ENCODE results near the gene KIF9. TPM values are rescaled to one million over a fixed set of nuclear protein-coding genes. Genes with fewer than 3 reads are reported as not detected.

The KIF9 gene
- total RNA-seq, 1 experiment from 2014 or later: 5.8 TPM

DNA sequence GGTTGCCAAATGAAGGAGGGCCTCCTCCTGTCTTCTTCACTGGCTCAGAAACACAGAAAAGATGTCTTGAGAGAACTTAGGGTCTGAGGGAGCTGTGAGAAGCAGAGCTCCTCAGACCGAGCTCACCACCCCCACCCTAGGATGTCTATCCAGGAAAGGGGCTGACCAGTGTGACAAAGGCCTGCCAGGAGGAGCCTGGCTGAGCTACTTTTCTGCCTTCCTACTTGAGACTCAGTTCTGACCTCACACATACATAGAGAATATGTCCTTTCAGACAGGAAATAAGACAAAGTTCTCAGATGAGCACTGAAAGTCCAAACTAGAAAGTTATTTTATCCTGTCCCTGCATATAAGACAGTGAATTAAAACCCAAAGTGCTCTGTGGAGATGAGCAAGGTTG, 54.5 kb downstream of the KIF9 start:
- H3K27me3 Mint-ChIP-seq (ENCODE audit: low read depth): no peaks in the 10 kb centered on the region; the same call in 1 of the 2 replicates
- CTCF ChIA-PET: interaction anchor here (0.6 kb wide), 1 partner anchor 143 kb away, joined by 4 read pairs; no protein-coding TSS in a partner anchor
- peaks cover 4% of the 10 kb centered on the region for H3K4me1 Mint-ChIP-seq
- H3K36me3 Mint-ChIP-seq: no peaks in the 10 kb centered on the region
- TF ChIP-seq, protein P1, sequence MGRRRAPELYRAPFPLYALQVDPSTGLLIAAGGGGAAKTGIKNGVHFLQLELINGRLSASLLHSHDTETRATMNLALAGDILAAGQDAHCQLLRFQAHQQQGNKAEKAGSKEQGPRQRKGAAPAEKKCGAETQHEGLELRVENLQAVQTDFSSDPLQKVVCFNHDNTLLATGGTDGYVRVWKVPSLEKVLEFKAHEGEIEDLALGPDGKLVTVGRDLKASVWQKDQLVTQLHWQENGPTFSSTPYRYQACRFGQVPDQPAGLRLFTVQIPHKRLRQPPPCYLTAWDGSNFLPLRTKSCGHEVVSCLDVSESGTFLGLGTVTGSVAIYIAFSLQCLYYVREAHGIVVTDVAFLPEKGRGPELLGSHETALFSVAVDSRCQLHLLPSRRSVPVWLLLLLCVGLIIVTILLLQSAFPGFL (CRISPR knock-in tag; IDR thresholded peaks at IDR 0.05; ENCODE audit: borderline replicate concordance): no peak
- TF ChIP-seq JAZF1 (CRISPR knock-in tag; IDR thresholded peaks at IDR 0.05): no peak
- TF ChIP-seq ZNF416 (CRISPR knock-in tag; IDR thresholded peaks at IDR 0.05): no peak
- TF ChIP-seq, protein P2, sequence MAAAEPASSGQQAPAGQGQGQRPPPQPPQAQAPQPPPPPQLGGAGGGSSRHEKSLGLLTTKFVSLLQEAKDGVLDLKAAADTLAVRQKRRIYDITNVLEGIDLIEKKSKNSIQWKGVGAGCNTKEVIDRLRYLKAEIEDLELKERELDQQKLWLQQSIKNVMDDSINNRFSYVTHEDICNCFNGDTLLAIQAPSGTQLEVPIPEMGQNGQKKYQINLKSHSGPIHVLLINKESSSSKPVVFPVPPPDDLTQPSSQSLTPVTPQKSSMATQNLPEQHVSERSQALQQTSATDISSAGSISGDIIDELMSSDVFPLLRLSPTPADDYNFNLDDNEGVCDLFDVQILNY (CRISPR knock-in tag; IDR thresholded peaks at IDR 0.05): no peak
- no peak for TF ChIP-seq ATF1 (CRISPR knock-in tag; IDR thresholded peaks at IDR 0.05)
- TF ChIP-seq, protein P3, sequence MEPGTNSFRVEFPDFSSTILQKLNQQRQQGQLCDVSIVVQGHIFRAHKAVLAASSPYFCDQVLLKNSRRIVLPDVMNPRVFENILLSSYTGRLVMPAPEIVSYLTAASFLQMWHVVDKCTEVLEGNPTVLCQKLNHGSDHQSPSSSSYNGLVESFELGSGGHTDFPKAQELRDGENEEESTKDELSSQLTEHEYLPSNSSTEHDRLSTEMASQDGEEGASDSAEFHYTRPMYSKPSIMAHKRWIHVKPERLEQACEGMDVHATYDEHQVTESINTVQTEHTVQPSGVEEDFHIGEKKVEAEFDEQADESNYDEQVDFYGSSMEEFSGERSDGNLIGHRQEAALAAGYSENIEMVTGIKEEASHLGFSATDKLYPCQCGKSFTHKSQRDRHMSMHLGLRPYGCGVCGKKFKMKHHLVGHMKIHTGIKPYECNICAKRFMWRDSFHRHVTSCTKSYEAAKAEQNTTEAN (CRISPR knock-in tag; IDR thresholded peaks at IDR 0.05): no peak
- TF ChIP-seq GRHL2 (CRISPR knock-in tag; IDR thresholded peaks at IDR 0.05; ENCODE audit: insufficient replicate concordance, severe bottlenecking): no peak
- TF ChIP-seq TEAD4 (CRISPR knock-in tag; IDR thresholded peaks at IDR 0.05): no peak
- no peak for TF ChIP-seq CREB1 (CRISPR knock-in tag; IDR thresholded peaks at IDR 0.05)
- no peak for TF ChIP-seq PRRX2 (CRISPR knock-in tag; IDR thresholded peaks at IDR 0.05)
- no peak for TF ChIP-seq FOXJ3 (CRISPR knock-in tag; IDR thresholded peaks at IDR 0.05; ENCODE audit: borderline replicate concordance)
- TF ChIP-seq, protein P4, sequence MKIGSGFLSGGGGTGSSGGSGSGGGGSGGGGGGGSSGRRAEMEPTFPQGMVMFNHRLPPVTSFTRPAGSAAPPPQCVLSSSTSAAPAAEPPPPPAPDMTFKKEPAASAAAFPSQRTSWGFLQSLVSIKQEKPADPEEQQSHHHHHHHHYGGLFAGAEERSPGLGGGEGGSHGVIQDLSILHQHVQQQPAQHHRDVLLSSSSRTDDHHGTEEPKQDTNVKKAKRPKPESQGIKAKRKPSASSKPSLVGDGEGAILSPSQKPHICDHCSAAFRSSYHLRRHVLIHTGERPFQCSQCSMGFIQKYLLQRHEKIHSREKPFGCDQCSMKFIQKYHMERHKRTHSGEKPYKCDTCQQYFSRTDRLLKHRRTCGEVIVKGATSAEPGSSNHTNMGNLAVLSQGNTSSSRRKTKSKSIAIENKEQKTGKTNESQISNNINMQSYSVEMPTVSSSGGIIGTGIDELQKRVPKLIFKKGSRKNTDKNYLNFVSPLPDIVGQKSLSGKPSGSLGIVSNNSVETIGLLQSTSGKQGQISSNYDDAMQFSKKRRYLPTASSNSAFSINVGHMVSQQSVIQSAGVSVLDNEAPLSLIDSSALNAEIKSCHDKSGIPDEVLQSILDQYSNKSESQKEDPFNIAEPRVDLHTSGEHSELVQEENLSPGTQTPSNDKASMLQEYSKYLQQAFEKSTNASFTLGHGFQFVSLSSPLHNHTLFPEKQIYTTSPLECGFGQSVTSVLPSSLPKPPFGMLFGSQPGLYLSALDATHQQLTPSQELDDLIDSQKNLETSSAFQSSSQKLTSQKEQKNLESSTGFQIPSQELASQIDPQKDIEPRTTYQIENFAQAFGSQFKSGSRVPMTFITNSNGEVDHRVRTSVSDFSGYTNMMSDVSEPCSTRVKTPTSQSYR (CRISPR knock-in tag; IDR thresholded peaks at IDR 0.05): no peak
- TF ChIP-seq ZNF671 (CRISPR knock-in tag; IDR thresholded peaks at IDR 0.05): no peak
- TF ChIP-seq, protein P5, sequence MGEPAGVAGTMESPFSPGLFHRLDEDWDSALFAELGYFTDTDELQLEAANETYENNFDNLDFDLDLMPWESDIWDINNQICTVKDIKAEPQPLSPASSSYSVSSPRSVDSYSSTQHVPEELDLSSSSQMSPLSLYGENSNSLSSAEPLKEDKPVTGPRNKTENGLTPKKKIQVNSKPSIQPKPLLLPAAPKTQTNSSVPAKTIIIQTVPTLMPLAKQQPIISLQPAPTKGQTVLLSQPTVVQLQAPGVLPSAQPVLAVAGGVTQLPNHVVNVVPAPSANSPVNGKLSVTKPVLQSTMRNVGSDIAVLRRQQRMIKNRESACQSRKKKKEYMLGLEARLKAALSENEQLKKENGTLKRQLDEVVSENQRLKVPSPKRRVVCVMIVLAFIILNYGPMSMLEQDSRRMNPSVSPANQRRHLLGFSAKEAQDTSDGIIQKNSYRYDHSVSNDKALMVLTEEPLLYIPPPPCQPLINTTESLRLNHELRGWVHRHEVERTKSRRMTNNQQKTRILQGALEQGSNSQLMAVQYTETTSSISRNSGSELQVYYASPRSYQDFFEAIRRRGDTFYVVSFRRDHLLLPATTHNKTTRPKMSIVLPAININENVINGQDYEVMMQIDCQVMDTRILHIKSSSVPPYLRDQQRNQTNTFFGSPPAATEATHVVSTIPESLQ (CRISPR knock-in tag; IDR thresholded peaks at IDR 0.05): no peak
- TF ChIP-seq, protein P6, sequence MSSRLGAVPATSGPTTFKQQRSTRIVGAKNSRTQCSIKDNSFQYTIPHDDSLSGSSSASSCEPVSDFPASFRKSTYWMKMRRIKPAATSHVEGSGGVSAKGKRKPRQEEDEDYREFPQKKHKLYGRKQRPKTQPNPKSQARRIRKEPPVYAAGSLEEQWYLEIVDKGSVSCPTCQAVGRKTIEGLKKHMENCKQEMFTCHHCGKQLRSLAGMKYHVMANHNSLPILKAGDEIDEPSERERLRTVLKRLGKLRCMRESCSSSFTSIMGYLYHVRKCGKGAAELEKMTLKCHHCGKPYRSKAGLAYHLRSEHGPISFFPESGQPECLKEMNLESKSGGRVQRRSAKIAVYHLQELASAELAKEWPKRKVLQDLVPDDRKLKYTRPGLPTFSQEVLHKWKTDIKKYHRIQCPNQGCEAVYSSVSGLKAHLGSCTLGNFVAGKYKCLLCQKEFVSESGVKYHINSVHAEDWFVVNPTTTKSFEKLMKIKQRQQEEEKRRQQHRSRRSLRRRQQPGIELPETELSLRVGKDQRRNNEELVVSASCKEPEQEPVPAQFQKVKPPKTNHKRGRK (CRISPR knock-in tag; IDR thresholded peaks at IDR 0.05; ENCODE audit: borderline replicate concordance): no peak
- no peak for TF ChIP-seq EMX1 (CRISPR knock-in tag; IDR thresholded peaks at IDR 0.05)
- no peak for TF ChIP-seq ZNF232 (CRISPR knock-in tag; IDR thresholded peaks at IDR 0.05)
- no peak for TF ChIP-seq TCF7 (CRISPR knock-in tag; IDR thresholded peaks at IDR 0.05; ENCODE audit: low read depth)
- TF ChIP-seq, protein P7, sequence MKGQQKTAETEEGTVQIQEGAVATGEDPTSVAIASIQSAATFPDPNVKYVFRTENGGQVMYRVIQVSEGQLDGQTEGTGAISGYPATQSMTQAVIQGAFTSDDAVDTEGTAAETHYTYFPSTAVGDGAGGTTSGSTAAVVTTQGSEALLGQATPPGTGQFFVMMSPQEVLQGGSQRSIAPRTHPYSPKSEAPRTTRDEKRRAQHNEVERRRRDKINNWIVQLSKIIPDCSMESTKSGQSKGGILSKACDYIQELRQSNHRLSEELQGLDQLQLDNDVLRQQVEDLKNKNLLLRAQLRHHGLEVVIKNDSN (CRISPR knock-in tag; IDR thresholded peaks at IDR 0.05): no peak
- ATAC-seq: no peak
- no peaks in the 10 kb centered on the region for H3K9me3 Mint-ChIP-seq
- no peak for DNase-seq (ENCODE audit: low spot score)
- POLR2A ChIA-PET: no interaction called here
- H3K4me3 Mint-ChIP-seq: no peak overlapping the region
- no peak overlapping the region; the same call in 1 of the 2 replicates for H3K27ac Mint-ChIP-seq
